HPDE6-E6E7 (cell line): ENCODE results near the gene CCNQ.
A peak's percentile ranks its signal among the peaks of the same experiment; 100 is the strongest.

Experiments used
- DNase-seq: peaks from one replicate; pipeline ENCODE4 v3.0.0; 2011; ENCODE audit warnings: missing footprints; ENCODE audit errors: extremely low spot score

CCNQ gene

GRCh38 chrX:153539171-153539978 is 59.6 kb downstream of the CCNQ start:
- DNase-seq = peak; percentile 75

- no peak for DNase-seq
Measured at GRCh38 chrX:153538424-153538823, 60.5 kb downstream of the CCNQ start.
